ENCODE measurements around the gene ANKZF1.
"Not testable (repeated sequence)": the region's sequence is repeated elsewhere in the genome, so short reads cannot be mapped to it uniquely, and the experiment has no call there.

The ANKZF1 gene

GRCh38 chr2:219254590-219255201, 25.1 kb downstream of the ANKZF1 start:
- no peak for DNase-seq

DNA sequence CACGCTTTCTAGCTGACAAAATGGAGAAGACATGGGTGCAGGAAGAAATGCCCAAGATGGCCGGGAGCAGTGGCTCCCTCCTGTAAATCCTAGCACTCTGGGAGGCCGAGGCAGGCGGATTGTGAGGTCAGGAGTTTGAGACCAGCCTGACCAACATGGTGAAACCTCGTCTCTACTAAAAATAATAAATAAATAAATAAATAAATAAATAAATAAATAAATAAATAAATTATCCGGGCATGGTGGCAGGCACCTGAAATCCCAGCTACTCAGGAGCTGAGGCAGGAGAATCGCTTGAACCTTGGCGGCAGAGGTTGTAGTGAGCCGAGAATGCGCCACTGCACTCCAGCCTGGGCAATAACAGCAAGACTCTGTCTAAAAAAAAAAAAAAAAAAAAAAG, 29.3 kb downstream of the ANKZF1 start:
- not testable (repeated sequence) for DNase-seq

GRCh38 chr2:219261024-219261855, 31.6 kb downstream of the ANKZF1 start:
- no peak for DNase-seq

DNA sequence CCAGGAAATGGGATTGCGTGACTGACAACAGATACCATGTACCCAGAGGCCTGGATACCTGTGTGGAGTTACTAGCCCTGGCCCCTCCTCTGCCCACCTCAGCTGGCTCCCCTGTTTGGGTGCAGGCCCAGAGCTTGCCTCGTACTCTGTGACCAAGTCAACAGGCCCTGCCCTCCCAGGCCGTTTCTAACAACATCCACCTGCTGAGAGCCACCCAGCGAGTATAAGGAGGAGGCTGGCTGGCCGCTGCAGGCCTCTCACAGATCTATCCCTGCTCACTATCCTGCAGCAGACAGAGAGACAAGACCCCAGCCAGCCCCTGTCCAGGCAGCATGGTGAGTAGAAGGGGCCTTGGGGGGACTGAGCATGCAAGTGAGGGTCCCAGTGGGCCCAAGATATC, 36.6 kb downstream of the ANKZF1 start:
- DNase-seq = no peak

- no peak for DNase-seq
Measured at GRCh38 chr2:219266886-219267285, 37.3 kb downstream of the ANKZF1 start.

DNA sequence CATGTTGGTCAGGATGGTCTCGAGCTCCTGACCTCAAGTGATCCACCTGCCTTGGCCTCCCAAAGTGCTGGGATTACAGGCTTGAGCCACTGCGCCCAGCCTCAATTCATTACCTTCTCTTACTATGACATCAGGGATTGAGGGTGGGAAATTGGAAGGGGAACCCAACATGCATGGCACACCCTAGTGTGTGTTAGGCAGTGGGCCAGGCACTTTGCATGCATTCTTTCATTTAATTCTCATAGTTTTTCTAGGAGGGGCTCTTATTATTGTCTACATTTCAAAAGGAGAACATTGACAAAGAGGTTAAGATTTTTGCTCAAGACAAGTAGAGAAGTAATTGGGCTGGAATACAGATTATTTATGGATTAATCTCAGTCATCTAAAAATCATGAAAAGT, 38.7 kb downstream of the ANKZF1 start:
- DNase-seq = no peak

- no peak for DNase-seq
Measured at GRCh38 chr2:219269362-219270054, 39.9 kb downstream of the ANKZF1 start.

GRCh38 chr2:219270055-219270372, 40.4 kb downstream of the ANKZF1 start:
- DNase-seq = no peak

- DNase-seq = no peak
Measured at GRCh38 chr2:219271021-219271420, 41.4 kb downstream of the ANKZF1 start.

DNA sequence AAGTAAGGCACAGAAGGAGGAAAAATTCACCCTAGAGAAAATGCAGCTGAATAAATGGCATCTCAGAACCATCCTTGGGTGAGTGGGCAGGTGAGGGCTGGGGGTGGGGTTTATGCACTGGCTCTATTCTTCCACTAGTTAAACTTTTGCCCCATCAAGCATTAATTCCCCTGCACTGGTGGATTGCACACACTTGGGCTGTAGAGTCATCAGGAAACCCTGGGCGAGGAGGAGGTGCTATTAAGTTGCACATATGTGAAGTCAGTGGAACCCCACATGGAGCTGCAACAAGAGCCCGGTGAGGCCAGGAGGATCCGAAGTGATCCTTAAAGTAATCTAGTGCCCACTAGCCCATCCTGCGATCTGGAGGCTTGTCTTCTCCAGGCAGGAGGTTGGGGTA, 42.8 kb downstream of the ANKZF1 start:
- DNase-seq = no peak

GRCh38 chr2:219272995-219273394, 43.4 kb downstream of the ANKZF1 start:
- DNase-seq = no peak

DNA sequence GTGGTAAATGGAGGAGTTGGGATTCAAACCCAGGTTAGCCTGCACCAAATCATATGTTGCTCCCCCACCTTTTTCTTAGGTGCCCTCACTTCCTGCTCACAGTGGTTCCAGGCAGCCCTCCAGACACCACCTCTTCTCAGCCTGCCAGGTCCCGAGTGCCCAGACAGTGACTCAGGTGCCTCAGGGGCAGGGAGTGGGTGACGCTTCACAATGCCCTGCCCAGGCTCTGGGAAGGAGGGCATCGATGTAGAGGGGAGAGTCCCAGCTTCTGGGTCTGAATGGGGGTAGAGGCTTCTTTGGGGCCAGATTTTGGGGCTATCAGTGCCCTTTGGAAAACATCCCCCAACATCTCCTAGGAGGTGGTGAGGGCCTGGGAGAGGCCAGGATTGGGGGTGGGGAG, 44.3 kb downstream of the ANKZF1 start:
- DNase-seq = no peak

DNA sequence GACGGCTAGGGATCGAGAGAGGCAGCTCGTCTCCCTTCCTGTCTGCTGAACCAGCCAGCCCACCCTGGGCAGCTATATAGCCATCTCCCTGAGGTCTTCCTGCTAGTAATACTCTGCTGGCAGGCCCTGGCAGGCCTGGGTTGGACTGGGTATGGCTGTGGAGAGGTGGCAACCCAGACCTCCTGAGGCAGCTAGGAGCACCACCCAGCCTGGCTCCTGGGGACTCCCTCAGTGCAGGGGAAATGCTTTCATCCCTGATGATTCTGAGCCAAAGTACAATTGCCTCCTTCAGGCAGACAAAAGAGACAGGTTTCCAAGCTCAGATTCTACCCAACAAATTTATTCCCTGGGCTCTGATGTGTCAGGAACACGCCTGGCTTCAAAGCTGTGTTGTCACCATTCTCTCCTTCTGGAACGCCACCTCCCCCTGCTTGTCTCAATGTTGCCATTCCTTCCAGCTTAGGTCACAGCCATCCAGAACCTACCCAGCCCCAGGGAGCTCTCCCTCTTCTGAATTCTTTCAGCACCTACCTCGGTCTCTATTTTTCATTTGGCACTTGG, 44.8 kb downstream of the ANKZF1 start:
- DNase-seq = no peak

DNA sequence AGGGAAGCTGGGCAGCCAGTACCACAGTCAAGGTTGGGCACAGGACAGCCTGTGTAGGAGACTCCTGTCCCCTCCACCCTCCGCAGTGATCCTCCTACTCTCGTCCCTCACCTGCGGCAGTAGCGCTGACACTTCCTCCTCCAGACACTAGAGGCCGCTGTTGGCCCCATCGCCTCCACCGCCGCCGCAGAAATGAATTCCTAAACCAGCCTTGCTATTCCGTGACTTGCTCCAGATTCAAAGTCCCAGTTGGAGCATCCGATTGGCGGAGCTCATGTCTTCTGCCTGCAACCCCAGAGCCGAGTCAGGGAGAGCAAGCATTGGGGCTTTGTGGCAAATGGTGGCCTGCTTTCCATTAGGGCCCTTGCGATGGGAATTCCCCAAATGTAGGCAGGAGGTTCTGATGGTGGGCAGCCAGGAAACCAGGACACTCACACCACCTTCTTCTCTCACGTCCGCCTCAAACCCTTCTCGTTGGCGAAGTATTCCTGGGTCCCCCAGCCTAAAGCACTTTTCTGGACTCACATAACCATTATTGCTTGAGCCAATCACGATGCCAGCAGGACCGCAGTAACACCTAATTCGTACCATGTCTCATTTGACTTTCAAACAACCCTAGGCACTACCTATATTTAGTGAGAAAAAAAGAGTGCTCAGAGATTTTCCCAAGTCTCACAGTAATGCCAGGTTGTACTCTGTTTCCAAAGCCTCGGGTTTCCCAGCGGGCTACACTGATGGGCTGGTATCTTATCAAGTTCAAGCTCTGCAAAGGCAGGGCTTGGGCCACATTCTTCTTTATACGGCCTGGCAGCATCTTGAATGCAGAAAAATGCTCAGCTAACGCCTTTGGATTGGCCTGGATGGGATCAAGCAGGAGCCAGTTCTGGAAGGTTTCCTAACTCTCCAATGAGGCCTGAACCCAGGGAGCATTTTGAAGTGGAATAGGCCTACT, 48.4 kb downstream of the ANKZF1 start:
- DNase-seq = peak; percentile 13

- no peak for DNase-seq
Measured at GRCh38 chr2:219278655-219279150, 49.1 kb downstream of the ANKZF1 start.

- peak; percentile 75 for DNase-seq
Measured at GRCh38 chr2:219279151-219279915, 49.7 kb downstream of the ANKZF1 start, which contains the start of gene DNAJB2. DNAJB2 (plus strand) TSS chr2:219279366; CDS start chr2:219279834, 468 bp downstream.

GRCh38 chr2:219279916-219280516, 50.4 kb downstream of the ANKZF1 start:
- no peak for DNase-seq

DNA sequence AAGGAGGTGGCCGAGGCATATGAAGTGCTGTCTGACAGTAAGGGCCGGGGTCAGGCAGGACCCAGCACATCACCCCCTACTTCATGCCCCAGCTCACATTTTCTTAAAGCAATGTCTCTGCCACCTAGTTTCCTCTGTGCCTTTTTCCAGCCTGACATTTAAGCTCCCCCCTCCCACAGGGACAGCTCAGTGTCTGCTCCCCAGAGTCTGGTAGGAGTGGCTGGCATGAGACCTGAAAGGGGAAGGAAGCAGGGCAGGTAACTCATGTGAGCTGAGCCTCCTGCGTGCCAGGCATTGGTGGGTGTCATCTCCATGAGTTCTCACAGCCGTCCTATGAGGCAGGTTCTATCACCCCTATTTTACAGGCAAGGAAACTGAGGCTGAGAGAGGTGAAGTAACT, 51.0 kb downstream of the ANKZF1 start:
- DNase-seq = no peak

DNA sequence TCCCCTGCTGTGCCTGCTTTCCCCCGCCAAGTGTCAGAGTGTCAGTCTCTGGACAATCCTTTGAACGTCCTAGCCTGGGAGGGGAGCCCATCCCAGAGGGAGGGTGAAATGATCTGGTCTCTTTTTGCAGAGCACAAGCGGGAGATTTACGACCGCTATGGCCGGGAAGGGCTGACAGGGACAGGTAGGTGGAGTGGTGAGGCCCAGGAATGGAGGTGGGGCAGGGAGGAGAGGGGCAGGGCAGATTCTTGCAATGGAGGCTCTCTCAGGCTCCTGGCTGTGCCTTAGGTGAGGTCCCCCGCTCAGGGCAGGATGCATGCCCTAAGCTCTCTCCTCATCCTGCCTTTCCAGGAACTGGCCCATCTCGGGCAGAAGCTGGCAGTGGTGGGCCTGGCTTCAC, 52.0 kb downstream of the ANKZF1 start:
- no peak for DNase-seq

- DNase-seq = no peak
Measured at GRCh38 chr2:219282375-219282774, 52.8 kb downstream of the ANKZF1 start.

- no peak for DNase-seq
Measured at GRCh38 chr2:219282943-219283581, 53.5 kb downstream of the ANKZF1 start.

Data from NCI-H1417 treated with DMSO at 0.1 percent for 48 hours (cell line).